HL-60 (cell line): ENCODE results near the gene KCNAB1.

Experiments used
- DNase-seq, 2 experiments: peaks; one replicate each; pipeline ENCODE4 v3.0.0-alpha.2; 2010 to 2020; ENCODE audit warnings: low read depth in 1 of 2, low spot score in 1 of 2
- H3K27ac ChIP-seq: fragments of 250-450 bp; sonication (Bioruptor Pico); replicated peaks from 2 replicates; pipeline ENCODE4 v1.5.1; 2020; ENCODE audit warnings: mild to moderate bottlenecking, moderate library complexity
- H3K27me3 ChIP-seq: fragments of 250-450 bp; sonication (Bioruptor Pico); 2 replicates; pipeline ENCODE4 v1.5.1; 2021; ENCODE audit warnings: mild to moderate bottlenecking, moderate library complexity; ENCODE audit not compliant: insufficient read depth, poor library complexity, severe bottlenecking
- H3K4me3 ChIP-seq: replicated peaks from 2 replicates; pipeline ENCODE4 v1.5.1; 2011; ENCODE audit warnings: mild to moderate bottlenecking, control low read depth, low read length; ENCODE audit not compliant: insufficient read depth
- CTCF ChIP-seq: IDR thresholded peaks from one replicate; pipeline ENCODE4 v1.5.1; 2011; ENCODE audit warnings: low read length, control low read depth, inconsistent platforms; ENCODE audit not compliant: insufficient read depth
- GABPA ChIP-seq: IDR thresholded peaks from 2 replicates; pipeline ENCODE4 v1.6.1; 2012; ENCODE audit warnings: low read depth
- POLR2AphosphoS5 ChIP-seq: IDR thresholded peaks from 2 replicates; pipeline ENCODE4 v1.6.1; 2012; ENCODE audit warnings: low read depth
- REST ChIP-seq: IDR thresholded peaks from 2 replicates; pipeline ENCODE4 v1.6.1; 2012; ENCODE audit warnings: low read depth; ENCODE audit not compliant: insufficient replicate concordance
- SPI1 ChIP-seq: IDR thresholded peaks from 2 replicates; pipeline ENCODE4 v1.6.1; 2012; ENCODE audit warnings: low read depth, mild to moderate bottlenecking, borderline replicate concordance

The KCNAB1 gene

DNA sequence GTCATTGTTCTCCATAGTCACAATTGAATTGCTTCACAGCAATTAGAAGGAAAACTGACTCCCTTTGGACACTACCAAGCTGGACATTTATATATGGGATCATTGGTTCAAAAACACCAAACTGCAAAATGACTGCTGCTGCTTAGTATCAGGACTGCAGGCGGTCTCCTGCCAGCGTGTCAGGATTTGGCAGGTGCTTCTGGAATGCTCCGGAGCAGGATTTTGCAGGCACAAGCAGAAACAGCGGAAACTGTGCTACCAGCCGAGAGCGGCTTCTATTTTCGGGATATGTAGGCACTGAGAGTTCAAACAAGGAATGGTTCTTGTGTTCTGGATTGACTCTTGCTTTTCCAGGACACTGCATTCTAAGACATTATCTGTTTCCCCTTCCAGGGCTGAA lies 339.1 kb downstream of the KCNAB1 start:
- no peak for DNase-seq
- H3K27me3 ChIP-seq: no peaks in the 10 kb centered on the region
- no peak overlapping the region for H3K4me3 ChIP-seq
- no peak overlapping the region for H3K27ac ChIP-seq
- no peak for TF ChIP-seq CTCF
- TF ChIP-seq REST: no peak
- TF ChIP-seq SPI1: no peak
- TF ChIP-seq GABPA: no peak
- no peak for TF ChIP-seq POLR2AphosphoS5

DNA sequence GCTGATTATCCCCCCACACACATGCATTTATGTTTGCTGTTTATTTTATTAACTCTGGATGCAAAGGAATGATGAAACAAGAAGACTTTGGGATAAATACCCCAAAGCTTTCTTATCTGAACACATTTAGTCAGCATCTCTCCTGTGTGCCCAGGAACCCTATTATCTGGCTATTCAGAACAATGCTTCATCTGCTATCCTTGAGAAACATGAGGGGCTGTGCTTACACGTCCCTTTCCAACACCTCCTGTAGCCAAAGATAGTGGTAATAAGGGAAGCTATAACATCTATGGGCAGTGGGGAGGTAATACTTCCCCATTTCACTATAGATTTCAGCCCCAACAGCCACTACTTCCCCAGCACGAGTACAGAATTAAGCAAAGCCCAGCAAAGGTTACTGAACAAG lies 339.8 kb downstream of the KCNAB1 start:
- TF ChIP-seq GABPA (no peak), SPI1 (no peak; the same call in 1 of the 2 replicates), REST (no peak), POLR2AphosphoS5 (no peak), CTCF (no peak)
- DNase-seq: peak in 1 of 2 experiments; percentile 29
- H3K27me3 ChIP-seq: no peaks in the 10 kb centered on the region
- no peak overlapping the region for H3K27ac ChIP-seq
- H3K4me3 ChIP-seq: no peak overlapping the region

GRCh38 chr3:156461889-156462288 lies 341.5 kb downstream of the KCNAB1 start:
- Histone ChIP-seq H3K27ac (no peak overlapping the region), H3K4me3 (no peak overlapping the region), H3K27me3 (no peaks in the 10 kb centered on the region)
- no peak for TF ChIP-seq REST
- TF ChIP-seq GABPA: no peak
- TF ChIP-seq SPI1: no peak
- no peak for TF ChIP-seq POLR2AphosphoS5
- TF ChIP-seq CTCF: no peak
- DNase-seq: no peak
